GM12878 (cell line): ENCODE data around the gene MYPN. TPM values are rescaled to one million over a fixed set of nuclear protein-coding genes. Genes with fewer than 3 reads are reported as not detected.

Source experiments
- ATAC-seq: fragments of 200-7000 bp; cut with Tn5 transposase; 3 replicates; pipeline ENCODE4 v1.9.1; 2020; ENCODE audit warnings: mild to moderate bottlenecking, moderate library complexity
- BruUV-seq: library from RNA; stranded (reverse); fragments of 400-500 nt; replicated peaks from 2 replicates; lab custom pipeline; 2021; lab: Mats Ljungman, UMichigan
- CTCF ChIA-PET: fragments of 300-600 bp; sonication (Branson Sonifier 250); formaldehyde crosslinking; extraction: SDS; loops from one replicate; lab custom pipeline; 2021; ENCODE audit warnings: inconsistent platforms; lab: Yijun Ruan, JAX
- POLR2A ChIA-PET: fragments of 350-600 bp; formaldehyde crosslinking; extraction: SDS; loops from one replicate; lab custom pipeline; 2021; ENCODE audit warnings: inconsistent platforms; lab: Charles Lee
- RAD21 ChIA-PET: fragments of 300-600 bp; sonication (Branson Sonifier 250); formaldehyde crosslinking; loops from one replicate; lab custom pipeline; 2023; ENCODE audit warnings: antibody characterized with exemption; ENCODE audit not compliant: unreplicated experiment; lab: Charles Lee
- SMC1A ChIA-PET: fragments of 300-600 bp; sonication (Branson Sonifier 250); formaldehyde crosslinking; loops from one replicate; lab custom pipeline; 2023; ENCODE audit not compliant: unreplicated experiment, uncharacterized antibody; lab: Charles Lee
- DNase-seq: peaks from one replicate; pipeline ENCODE4 v3.0.0-alpha.2; 2011; ENCODE audit warnings: low read depth, low spot score
- FAIRE-seq: peaks from 3 replicates; lab custom pipeline; 2011; peaks lifted over from hg19 to GRCh38; lab: Jason Lieb, UNC
- H2AFZ ChIP-seq: 2 replicates; pipeline ENCODE4 v1.6.0; 2011; ENCODE audit warnings: low read depth, low read length, control low read depth; ENCODE audit not compliant: control insufficient read depth
- H3K27ac ChIP-seq: 2 replicates; pipeline ENCODE4 v1.5.1; 2011; ENCODE audit warnings: control low read depth; ENCODE audit not compliant: control insufficient read depth, insufficient read depth
- H3K27me3 ChIP-seq, 2 experiments: replicated peaks in 1 of 2; 2 replicates each; pipeline versions ENCODE4 v1.6.0 to v1.6.1; 2011; ENCODE audit warnings: low read length in 1 of 2; ENCODE audit not compliant: control insufficient read depth in 2 of 2, insufficient read depth in 2 of 2
- H3K36me3 ChIP-seq, 2 experiments: 2 replicates each; pipeline ENCODE4 v1.5.1; 2011; ENCODE audit warnings: low read length in 1 of 2; ENCODE audit not compliant: control insufficient read depth in 2 of 2, insufficient read depth in 2 of 2
- H3K4me1 ChIP-seq: 2 replicates; pipeline ENCODE4 v1.6.1; 2011; ENCODE audit warnings: mild to moderate bottlenecking, low read length, moderate library complexity, mixed read lengths; ENCODE audit not compliant: control insufficient read depth, insufficient read depth
- H3K4me2 ChIP-seq: 2 replicates; pipeline ENCODE4 v1.6.0; 2011; ENCODE audit warnings: control low read depth; ENCODE audit not compliant: control insufficient read depth, insufficient read depth
- H3K4me3 ChIP-seq: fragments of 200-600 bp; sonication (generic); 2 replicates; pipeline ENCODE4 v1.5.1; 2016
- H3K79me2 ChIP-seq: 2 replicates; pipeline ENCODE4 v1.6.0; 2011; ENCODE audit warnings: low read length; ENCODE audit not compliant: control insufficient read depth, insufficient read depth
- H3K9ac ChIP-seq: 2 replicates; pipeline ENCODE4 v1.8.0; 2011; ENCODE audit warnings: low read length, control low read depth, mixed read lengths; ENCODE audit not compliant: control insufficient read depth, insufficient read depth
- H3K9me3 ChIP-seq: replicated peaks from 3 replicates; pipeline ENCODE4 v1.5.1; 2011; ENCODE audit warnings: mild to moderate bottlenecking, low read length; ENCODE audit not compliant: control insufficient read depth, insufficient read depth
- H4K20me1 ChIP-seq: 2 replicates; pipeline ENCODE4 v1.6.0; 2011; ENCODE audit not compliant: control insufficient read depth, insufficient read depth
- BHLHE40 ChIP-seq, 2 experiments: fragments of 450-650 bp in 1 of 2; IDR thresholded peaks; 2 replicates each; pipeline ENCODE4 v1.6.1; 2011 to 2017; ENCODE audit warnings: low read depth in 2 of 2, borderline replicate concordance in 1 of 2, improper control_type of control experiment in 1 of 2, low read length in 1 of 2, mild to moderate bottlenecking in 1 of 2
- CEBPZ ChIP-seq: fragments of 150-350 bp; IDR thresholded peaks from 2 replicates; pipeline ENCODE4 v1.6.1; 2016; ENCODE audit warnings: low read depth, low read length
- EGR1 ChIP-seq, 2 experiments: IDR thresholded peaks; 1 replicate in 1 of 2; 2 replicates in 1 of 2; pipeline ENCODE4 v1.6.1; 2011 to 2012; ENCODE audit warnings: low read depth in 2 of 2, low read length in 2 of 2, borderline replicate concordance in 1 of 2, mild to moderate bottlenecking in 1 of 2, moderate library complexity in 1 of 2
- IKZF1 ChIP-seq: fragments of 450-650 bp; conservative IDR thresholded peaks from 2 replicates; pipeline ENCODE4 v1.6.1; 2017; ENCODE audit warnings: antibody characterized with exemption, mild to moderate bottlenecking
- IRF4 ChIP-seq: IDR thresholded peaks from 2 replicates; pipeline ENCODE4 v1.6.1; 2011; ENCODE audit warnings: low read depth, low read length
- NR2C1 ChIP-seq: fragments of 450-650 bp; IDR thresholded peaks from 2 replicates; pipeline ENCODE4 v1.6.1; 2017; ENCODE audit warnings: antibody characterized with exemption, mild to moderate bottlenecking, moderate library complexity
- PAX8 ChIP-seq: fragments of 450-650 bp; IDR thresholded peaks from 2 replicates; pipeline ENCODE4 v1.6.1; 2017; ENCODE audit warnings: mild to moderate bottlenecking, moderate library complexity
- ZBTB40 ChIP-seq: fragments of 450-650 bp; IDR thresholded peaks from 2 replicates; pipeline ENCODE4 v1.6.1; 2016; ENCODE audit warnings: mild to moderate bottlenecking, moderate library complexity, borderline replicate concordance
- WGBS: methylation state at CpG from one replicate; pipeline ENCODE4 v1.1.6; 2016; ENCODE audit warnings: low lambda C conversion rate; ENCODE audit not compliant: insufficient replicate concordance, insufficient coverage; ENCODE audit errors: missing lambda C conversion rate; 5-methylcytosine and 5-hydroxymethylcytosine counted together
- in situ Hi-C: fragments of 300-500 bp; cut with MboI; formaldehyde crosslinking; loops from 9 replicates; pipeline ENCODE4 v1.14.3; 2018; ENCODE audit warnings: mixed read lengths
- intact Hi-C: fragments of 100-400 bp; cut with micrococcal nuclease; formaldehyde crosslinking; loops from one replicate; pipeline ENCODE4 v1.14.2; 2022; ENCODE audit not compliant: unreplicated experiment
- polyA plus RNA-seq, 11 experiments: library from polyadenylated mRNA; depleted of rRNA in 4 of 11; unstranded in 6 of 11; stranded (reverse) in 5 of 11; fragments of >200 nt; fragmentation: Nextera tagmentation in 4 of 11; fragmentation: Illumina TruSeq in 1 of 11; extraction: Ambion mirVana in 4 of 11; extraction: Trizol in 1 of 11; gene quantifications; 1 replicate in 1 of 11; 2 replicates in 10 of 11; pipeline versions ENCODE4 v1.2.1 to v1.2.3, GENCODE V29; 2011 to 2016; ENCODE audit warnings: inconsistent platforms in 2 of 11, missing spikeins in 2 of 11, low read depth in 1 of 11
- total RNA-seq, 4 experiments: library from RNA; depleted of rRNA in 3 of 4; stranded (reverse); fragments of >200 nt in 3 of 4; fragmentation: Illumina TruSeq in 1 of 4; extraction: Trizol in 1 of 4; gene quantifications; 2 replicates each; pipeline versions ENCODE4 v1.2.1 to v1.2.3, GENCODE V29; 2013 to 2021

Gene MYPN
- total and polyA plus RNA-seq, 10 of the 15 experiments (the other 5 are each of a cell fraction or from before 2014, with no cell fraction given), result 0.01 to 0.02 TPM; not detected in 8

- no peak for TF ChIP-seq EGR1 (IDR thresholded peaks at IDR 0.05; ENCODE audit: borderline replicate concordance in 1 of 2, low read depth in 2 of 2, low read length in 2 of 2)
- no peak for TF ChIP-seq CEBPZ
- no peak for TF ChIP-seq NR2C1
- no peak for TF ChIP-seq BHLHE40 (IDR thresholded peaks at IDR 0.05; ENCODE audit: borderline replicate concordance in 1 of 2, low read depth in 2 of 2, low read length in 1 of 2)
- TF ChIP-seq, all 136 proteins: peak for 0
Measured at GRCh38 chr10:68235581-68235980, 126.3 kb downstream of the MYPN start (continued).

- FAIRE-seq (no peak), DNase-seq (no peak), ATAC-seq (no peak)
- SMC1A ChIA-PET, result interaction anchor here (1.0 to 1.5 kb wide), 3 partner anchors 14 to 65 kb away, joined by 3 to 5 read pairs (median 3); no protein-coding TSS in a partner anchor
- Histone ChIP-seq H3K9ac (no peak overlapping the region), H3K79me2 (no peaks in the 10 kb centered on the region), H4K20me1 (no peaks in the 10 kb centered on the region), H3K27ac (no peak overlapping the region), H3K4me1 (no peaks in the 10 kb centered on the region), H3K36me3 (no peaks in the 10 kb centered on the region), H3K4me3 (no peak overlapping the region), H3K27me3 (no peaks in the 10 kb centered on the region; a peak in 2 of 4 replicates), H3K4me2 (no peak overlapping the region), H2AFZ (no peak overlapping the region), H3K9me3 (no peaks in the 10 kb centered on the region)
- CTCF ChIA-PET, result interaction anchor here (0.7 to 1.0 kb wide), 2 partner anchors 24 to 382 kb away, joined by 3 read pairs; no protein-coding TSS in a partner anchor
- no TSS peak for BruUV-seq
- POLR2A ChIA-PET, result interaction anchor here (0.6 kb wide), 1 partner anchor 967 kb away, joined by 3 read pairs; no protein-coding TSS in a partner anchor
- RAD21 ChIA-PET, result no interaction called here
- TF ChIP-seq PAX8, result no peak
- TF ChIP-seq IKZF1, result no peak
- no peak for TF ChIP-seq IRF4
- TF ChIP-seq ZBTB40, result no peak
- intact Hi-C loops (no loop called here), in situ Hi-C loops (no loop called here)
- WGBS, result 44% methylated on average over 3 of the region's 3 CpGs
Measured at GRCh38 chr10:68237173-68237572, 127.9 kb downstream of the MYPN start.
